H9 (cell line): Measurements from ENCODE around the gene FXYD2. TPM values are rescaled to one million over a fixed set of nuclear protein-coding genes. Genes with fewer than 3 reads are reported as not detected.
A peak's percentile ranks its signal among the peaks of the same experiment; 100 is the strongest.

ENCODE experiments used
- DNase-seq: peaks from one replicate; pipeline ENCODE4 v3.0.0-alpha.2; 2017
- H2AFZ ChIP-seq: one replicate; pipeline ENCODE4 v1.6.1; 2013; ENCODE audit warnings: mild to moderate bottlenecking, low read length, control low read depth, moderate library complexity
- H2AK5ac ChIP-seq: 2 replicates; pipeline ENCODE4 v1.6.1; 2013; ENCODE audit warnings: low read length, control low read depth, mixed read lengths; ENCODE audit not compliant: insufficient read length
- H2BK120ac ChIP-seq: one replicate; pipeline ENCODE4 v1.6.1; 2013; ENCODE audit warnings: low read depth, mild to moderate bottlenecking, low read length, control low read depth, inconsistent platforms; ENCODE audit not compliant: poor library complexity, severe bottlenecking
- H2BK12ac ChIP-seq: 2 replicates; pipeline ENCODE4 v1.6.1; 2013; ENCODE audit warnings: low read length, control low read depth, mixed read lengths, low read depth; ENCODE audit not compliant: insufficient read length
- H2BK15ac ChIP-seq: 2 replicates; pipeline ENCODE4 v1.6.1; 2013; ENCODE audit warnings: low read depth, low read length, control low read depth
- H2BK20ac ChIP-seq: one replicate; pipeline ENCODE4 v1.6.1; 2013; ENCODE audit warnings: low read depth, mild to moderate bottlenecking, low read length, control low read depth, inconsistent platforms; ENCODE audit not compliant: poor library complexity, severe bottlenecking
- H2BK5ac ChIP-seq: 2 replicates; pipeline ENCODE4 v1.6.1; 2013; ENCODE audit warnings: low read length, control low read depth, mixed read lengths; ENCODE audit not compliant: insufficient read length
- H3K14ac ChIP-seq: 2 replicates; pipeline ENCODE4 v1.6.1; 2013; ENCODE audit warnings: low read length, control low read depth; ENCODE audit not compliant: insufficient read depth
- H3K18ac ChIP-seq: 2 replicates; pipeline ENCODE4 v1.6.1; 2013; ENCODE audit warnings: low read depth, mild to moderate bottlenecking, mixed read lengths, low read length, control low read depth; ENCODE audit not compliant: insufficient read length
- H3K23ac ChIP-seq: 2 replicates; pipeline ENCODE4 v1.6.1; 2013; ENCODE audit warnings: low read length, control low read depth, mixed read lengths, low read depth; ENCODE audit not compliant: insufficient read length
- H3K23me2 ChIP-seq: 2 replicates; pipeline ENCODE4 v1.6.1; 2013; ENCODE audit warnings: low read depth, mild to moderate bottlenecking, mixed read lengths, low read length, control low read depth; ENCODE audit not compliant: insufficient read length, poor library complexity, severe bottlenecking
- H3K27ac ChIP-seq: 2 replicates; pipeline ENCODE4 v1.5.1; 2013; ENCODE audit warnings: low read length, control low read depth, mixed read lengths, low read depth; ENCODE audit not compliant: insufficient read length
- H3K27me3 ChIP-seq: 2 replicates; pipeline ENCODE4 v1.6.1; 2013; ENCODE audit warnings: low read length, control low read depth, inconsistent platforms; ENCODE audit not compliant: insufficient read depth
- H3K4ac ChIP-seq: 2 replicates; pipeline ENCODE4 v1.6.1; 2013; ENCODE audit warnings: low read depth, mild to moderate bottlenecking, control low read depth, inconsistent platforms, low read length, moderate library complexity
- H3K4me1 ChIP-seq: 2 replicates; pipeline ENCODE4 v1.6.1; 2013; ENCODE audit warnings: low read length, control low read depth, inconsistent platforms; ENCODE audit not compliant: insufficient read depth
- H3K4me2 ChIP-seq: 2 replicates; pipeline ENCODE4 v1.6.1; 2013; ENCODE audit warnings: low read length, control low read depth, mixed read lengths; ENCODE audit not compliant: insufficient read length, insufficient read depth
- H3K56ac ChIP-seq: 2 replicates; pipeline ENCODE4 v1.6.1; 2013; ENCODE audit warnings: low read depth, mild to moderate bottlenecking, mixed read lengths, low read length, control low read depth; ENCODE audit not compliant: insufficient read length
- H3K79me1 ChIP-seq: 2 replicates; pipeline ENCODE4 v1.6.1; 2013; ENCODE audit warnings: low read depth, mild to moderate bottlenecking, moderate library complexity, low read length, control low read depth, inconsistent platforms; ENCODE audit not compliant: insufficient read depth, poor library complexity, severe bottlenecking
- H3K79me2 ChIP-seq: 2 replicates; pipeline ENCODE4 v1.6.1; 2013; ENCODE audit warnings: low read length, control low read depth, inconsistent platforms; ENCODE audit not compliant: insufficient read depth
- H3K9ac ChIP-seq: 2 replicates; pipeline ENCODE4 v1.6.1; 2013; ENCODE audit warnings: low read length, control low read depth, mixed read lengths; ENCODE audit not compliant: insufficient read length; ENCODE audit errors: extremely low read depth
- H3K9me3 ChIP-seq: one replicate; pipeline ENCODE4 v1.6.1; 2013; ENCODE audit warnings: low read depth, low read length, inconsistent platforms; ENCODE audit not compliant: control insufficient read depth
- H3T11ph ChIP-seq: one replicate; pipeline ENCODE4 v1.6.1; 2013; ENCODE audit warnings: mild to moderate bottlenecking, low read length, control low read depth, inconsistent platforms
- H4K20me1 ChIP-seq: one replicate; pipeline ENCODE4 v1.6.1; 2013; ENCODE audit not compliant: control insufficient read depth, insufficient read length, insufficient read depth
- H4K5ac ChIP-seq: 2 replicates; pipeline ENCODE4 v1.6.1; 2013; ENCODE audit warnings: low read depth, mild to moderate bottlenecking, mixed read lengths, low read length, control low read depth; ENCODE audit not compliant: insufficient read length
- H4K8ac ChIP-seq: replicated peaks from 2 replicates; pipeline ENCODE4 v1.6.1; 2013; ENCODE audit warnings: low read length, control low read depth, mixed read lengths, low read depth; ENCODE audit not compliant: insufficient read length
- H4K91ac ChIP-seq: 2 replicates; pipeline ENCODE4 v1.6.1; 2013; ENCODE audit warnings: low read depth, mild to moderate bottlenecking, moderate library complexity, mixed read lengths, low read length, control low read depth; ENCODE audit not compliant: insufficient read length
- H3K27ac Mint-ChIP-seq, 3 experiments: 2 replicates in 2 of 3; 3 replicates in 1 of 3; pipeline ENCODE4 v1.8.0; 2020 to 2021; ENCODE audit warnings: mixed read lengths in 3 of 3, mild to moderate bottlenecking in 1 of 3, moderate library complexity in 1 of 3
- H3K27me3 Mint-ChIP-seq: 2 replicates; pipeline ENCODE4 v1.8.0; 2021; ENCODE audit warnings: low read depth, mild to moderate bottlenecking, moderate library complexity, mixed read lengths
- H3K36me3 Mint-ChIP-seq, 3 experiments: 2 replicates in 2 of 3; 3 replicates in 1 of 3; pipeline ENCODE4 v1.8.0; 2020 to 2021; ENCODE audit warnings: low read depth in 3 of 3, mixed read lengths in 3 of 3; ENCODE audit not compliant: insufficient read depth in 1 of 3
- H3K4me1 Mint-ChIP-seq, 2 experiments: 2 replicates each; pipeline ENCODE4 v1.8.0; 2020; ENCODE audit warnings: mixed read lengths in 2 of 2
- H3K4me3 Mint-ChIP-seq, 2 experiments: 2 replicates in 1 of 2; 3 replicates in 1 of 2; pipeline ENCODE4 v1.8.0; 2020 to 2021; ENCODE audit warnings: mild to moderate bottlenecking in 2 of 2, mixed read lengths in 2 of 2, moderate library complexity in 1 of 2
- H3K9me3 Mint-ChIP-seq, 2 experiments: 2 replicates in 1 of 2; 3 replicates in 1 of 2; pipeline ENCODE4 v1.8.0; 2020; ENCODE audit warnings: mild to moderate bottlenecking in 2 of 2, mixed read lengths in 2 of 2, moderate library complexity in 1 of 2
- CTCF ChIP-seq: fragments of 200-600 bp; sonication (generic); conservative IDR thresholded peaks from 3 replicates; pipeline ENCODE4 v1.8.0; 2021; ENCODE audit warnings: antibody characterized with exemption, mild to moderate bottlenecking
- WGBS: extraction: QIAGEN DNeasy Blood & Tissue Kit; methylation state at CpG from one replicate; pipeline ENCODE4 v1.1.7; 2013; ENCODE audit warnings: missing lambda C conversion rate, low lambda C conversion rate, mixed read lengths; ENCODE audit not compliant: insufficient read length; ENCODE audit errors: extremely low coverage; 5-methylcytosine and 5-hydroxymethylcytosine counted together
- total RNA-seq: library from RNA; stranded (reverse); gene quantifications from 2 replicates; pipeline ENCODE4 v1.2.1, GENCODE V29; 2021

FXYD2 gene
- total RNA-seq, 1 experiment from 2014 or later = 0.79 TPM

- Mint-ChIP-seq H3K27ac (no peak overlapping the region; a peak in 1 of 7 replicates), H3K4me3 (peak overlapping the region; percentile 61 to 82), H3K9me3 (no peaks in the 10 kb centered on the region), H3K36me3 (no peaks in the 10 kb centered on the region), H3K4me1 (peaks cover 12 to 27% of the 10 kb centered on the region in 2 experiments), H3K27me3 (peaks cover 90% of the 10 kb centered on the region)
- Histone ChIP-seq H3T11ph (no peak overlapping the region), H2AFZ (no peak overlapping the region), H3K23ac (no peak overlapping the region), H3K14ac (no peak overlapping the region; the same call in 1 of the 2 replicates), H3K9ac (no peak overlapping the region), H3K4me1 (no peaks in the 10 kb centered on the region), H2BK15ac (no peak overlapping the region), H2AK5ac (no peak overlapping the region), H3K18ac (no peak overlapping the region), H4K8ac (no peak overlapping the region), H3K79me2 (no peaks in the 10 kb centered on the region), H3K4ac (no peak overlapping the region), H4K5ac (no peak overlapping the region), H3K27ac (no peak overlapping the region), H4K91ac (no peak overlapping the region), H3K56ac (no peak overlapping the region), H2BK5ac (no peak overlapping the region), H3K23me2 (peaks cover 21% of the 10 kb centered on the region), H2BK20ac (no peak overlapping the region), H3K27me3 (peaks cover 30% of the 10 kb centered on the region), H2BK12ac (no peak overlapping the region), H2BK120ac (no peak overlapping the region), H4K20me1 (peaks cover 2% of the 10 kb centered on the region), H3K79me1 (no peaks in the 10 kb centered on the region), H3K9me3 (no peaks in the 10 kb centered on the region), H3K4me2 (peak overlapping the region; percentile 80)
- no CpG with 5 or more reads among the region's 53 CpGs for WGBS
- TF ChIP-seq CTCF = no peak
- DNase-seq = peak; percentile 61
Observed at GRCh38 chr11:117795638-117796455, 28.7 kb downstream of the FXYD2 start.
